GF-D8 (cell line): ENCODE data around the gene POLR3H.

Source experiments
- DNase-seq: peaks from one replicate; lab custom pipeline; 2025; lab: John Stamatoyannopoulos, UW

The POLR3H gene

GRCh38 chr22:41516462-41516861, 27.8 kb downstream of the POLR3H start:
- no peak for DNase-seq

- DNase-seq: no peak
Observed at GRCh38 chr22:41513391-41513790, 30.9 kb downstream of the POLR3H start.

GRCh38 chr22:41512421-41513194, 31.7 kb downstream of the POLR3H start:
- DNase-seq: no peak

- no peak for DNase-seq
Observed at GRCh38 chr22:41511521-41511968, 32.7 kb downstream of the POLR3H start.

- DNase-seq: no peak
Observed at GRCh38 chr22:41508770-41509170, 35.5 kb downstream of the POLR3H start.

- no peak for DNase-seq
Observed at GRCh38 chr22:41507330-41508063, 36.8 kb downstream of the POLR3H start.

GRCh38 chr22:41505511-41506220, 38.6 kb downstream of the POLR3H start:
- DNase-seq: no peak

GRCh38 chr22:41504816-41505215, 39.5 kb downstream of the POLR3H start:
- DNase-seq: no peak

GRCh38 chr22:41504397-41504796, 39.9 kb downstream of the POLR3H start:
- no peak for DNase-seq

GRCh38 chr22:41501209-41501608, 43.1 kb downstream of the POLR3H start:
- DNase-seq: no peak

- DNase-seq: no peak
Observed at GRCh38 chr22:41500303-41500702, 44.0 kb downstream of the POLR3H start.

- DNase-seq: no peak
Observed at GRCh38 chr22:41499624-41500280, 44.5 kb downstream of the POLR3H start.

- DNase-seq: no peak
Observed at GRCh38 chr22:41498303-41498835, 45.9 kb downstream of the POLR3H start.

- DNase-seq: no peak
Observed at GRCh38 chr22:41491374-41492100, 52.7 kb downstream of the POLR3H start.

- no peak for DNase-seq
Observed at GRCh38 chr22:41488596-41489385, 55.5 kb downstream of the POLR3H start.

GRCh38 chr22:41488076-41488475, 56.2 kb downstream of the POLR3H start:
- DNase-seq: no peak

- no peak for DNase-seq
Observed at GRCh38 chr22:41487037-41487935, 57.0 kb downstream of the POLR3H start.

GRCh38 chr22:41485033-41485432, 59.2 kb downstream of the POLR3H start:
- DNase-seq: no peak

GRCh38 chr22:41482319-41482935, 61.8 kb downstream of the POLR3H start:
- no peak for DNase-seq
